Hepatic stellate cell (primary cell): ENCODE data around the gene TNNC2.
"Not testable (repeated sequence)": the region's sequence is repeated elsewhere in the genome, so short reads cannot be mapped to it uniquely, and the experiment has no call there.

Source experiments
- DNase-seq: peaks from one replicate; pipeline ENCODE4 v3.0.0; 2011; ENCODE audit warnings: low spot score

The TNNC2 gene

GRCh38 chr20:45827030-45827652 lies at the start of gene TNNC2:
Gene TNNC2, minus strand, starts transcription at chr20:45827312. Its CDS starts 64 bp downstream, at chr20:45827248.
- no peak for DNase-seq

DNA sequence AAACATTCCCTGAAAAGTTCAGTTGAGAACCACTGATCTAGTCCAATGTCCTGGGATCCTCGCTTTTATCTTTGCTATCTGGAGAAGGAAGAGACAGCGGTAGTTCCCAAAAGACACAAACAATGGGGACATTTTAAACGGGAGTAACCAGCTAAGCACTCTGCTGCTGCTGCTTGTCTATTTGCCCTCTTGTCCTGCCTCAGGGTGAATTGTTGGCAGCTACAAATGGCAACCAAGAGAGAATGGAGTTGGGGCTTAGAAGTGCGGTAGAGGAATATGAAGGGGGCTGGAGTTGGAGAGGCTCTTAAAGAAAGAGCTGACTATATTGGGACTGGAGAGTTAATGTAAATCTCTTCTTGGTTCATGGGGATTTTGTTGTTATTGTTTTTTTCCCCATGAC lies 47.5 kb upstream of the TNNC2 start:
- DNase-seq, result no peak

- DNase-seq, result not testable (repeated sequence)
These were observed 47.0 kb upstream of the TNNC2 start for GRCh38 chr20:45874104-45874481.

DNA sequence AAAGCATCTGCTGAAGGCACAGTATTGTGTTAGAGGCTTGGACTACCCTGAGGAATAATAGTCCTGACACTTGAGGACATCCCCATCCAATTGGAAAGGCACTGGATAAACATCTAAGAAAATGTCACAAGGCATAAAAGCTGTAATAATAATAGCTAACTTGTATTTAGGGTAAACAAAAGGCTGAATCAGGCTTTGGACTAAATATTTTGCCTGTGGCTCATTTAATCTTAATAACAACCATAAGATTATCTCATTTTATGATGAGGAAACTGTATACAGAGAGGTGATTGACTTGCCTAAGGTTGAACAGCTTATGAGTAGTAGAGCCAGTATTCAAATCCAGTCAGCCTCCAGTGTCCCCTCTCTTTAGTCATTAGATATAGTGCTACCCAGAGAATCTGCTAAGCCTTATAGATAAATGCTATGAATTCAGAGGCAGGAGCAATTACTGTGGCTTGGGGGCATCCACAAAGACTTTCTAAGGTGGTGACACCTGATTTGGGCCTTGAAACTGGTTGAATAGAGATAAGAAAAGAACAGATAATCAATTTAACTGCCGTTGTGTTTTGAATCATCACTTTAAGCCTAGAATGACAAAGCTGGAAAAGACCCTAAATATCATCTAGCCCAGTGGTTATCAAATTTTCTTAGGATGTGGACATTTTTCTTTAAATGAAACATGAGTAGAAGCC lies 46.4 kb upstream of the TNNC2 start:
- DNase-seq, result no peak

GRCh38 chr20:45872626-45873025 lies 45.5 kb upstream of the TNNC2 start:
- DNase-seq, result no peak

GRCh38 chr20:45867819-45868176 lies 40.7 kb upstream of the TNNC2 start:
- peak; percentile 65 for DNase-seq

DNA sequence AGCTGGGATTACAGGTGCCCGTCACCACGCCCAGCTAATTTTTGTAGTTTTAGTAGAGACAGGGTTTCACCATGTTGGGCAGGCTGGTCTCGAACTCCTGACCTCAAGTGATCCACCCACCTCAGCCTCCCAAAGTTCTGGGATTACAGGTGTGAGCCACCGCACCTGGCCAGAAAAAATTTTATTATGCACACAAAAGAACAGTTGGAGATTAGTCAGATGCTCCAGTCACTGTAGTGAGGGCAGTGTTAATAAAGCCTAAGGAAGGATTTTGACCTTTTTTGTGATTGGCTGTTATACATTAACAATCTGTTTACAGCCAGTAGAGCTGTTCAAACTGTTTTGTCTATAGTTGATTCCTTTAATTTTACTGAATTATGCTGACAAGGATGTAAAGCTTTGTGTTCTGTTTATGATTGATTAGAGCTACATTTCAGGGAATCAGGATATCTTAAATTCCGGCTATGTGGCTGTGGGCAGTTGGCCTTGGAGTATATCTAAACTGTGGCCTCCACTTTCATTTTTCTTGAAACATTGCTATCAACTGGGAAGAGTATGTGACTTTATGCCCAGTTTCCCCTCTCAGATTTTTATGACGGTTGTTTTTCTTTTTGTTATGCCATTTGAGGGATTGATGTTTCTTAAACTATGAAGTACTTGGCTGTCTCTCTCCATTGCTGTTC lies 40.2 kb upstream of the TNNC2 start:
- no peak for DNase-seq

GRCh38 chr20:45866454-45866853 lies 39.3 kb upstream of the TNNC2 start:
- DNase-seq, result no peak

GRCh38 chr20:45863543-45864470 lies 36.7 kb upstream of the TNNC2 start:
- DNase-seq, result no peak

- no peak for DNase-seq
These were observed 34.3 kb upstream of the TNNC2 start for GRCh38 chr20:45861221-45862075.

GRCh38 chr20:45860560-45861220 lies 33.6 kb upstream of the TNNC2 start:
- DNase-seq, result no peak

- no peak for DNase-seq
These were observed 32.8 kb upstream of the TNNC2 start for GRCh38 chr20:45859916-45860315.

- peak; percentile 31 for DNase-seq
These were observed 30.7 kb upstream of the TNNC2 start for GRCh38 chr20:45857882-45858216.

DNA sequence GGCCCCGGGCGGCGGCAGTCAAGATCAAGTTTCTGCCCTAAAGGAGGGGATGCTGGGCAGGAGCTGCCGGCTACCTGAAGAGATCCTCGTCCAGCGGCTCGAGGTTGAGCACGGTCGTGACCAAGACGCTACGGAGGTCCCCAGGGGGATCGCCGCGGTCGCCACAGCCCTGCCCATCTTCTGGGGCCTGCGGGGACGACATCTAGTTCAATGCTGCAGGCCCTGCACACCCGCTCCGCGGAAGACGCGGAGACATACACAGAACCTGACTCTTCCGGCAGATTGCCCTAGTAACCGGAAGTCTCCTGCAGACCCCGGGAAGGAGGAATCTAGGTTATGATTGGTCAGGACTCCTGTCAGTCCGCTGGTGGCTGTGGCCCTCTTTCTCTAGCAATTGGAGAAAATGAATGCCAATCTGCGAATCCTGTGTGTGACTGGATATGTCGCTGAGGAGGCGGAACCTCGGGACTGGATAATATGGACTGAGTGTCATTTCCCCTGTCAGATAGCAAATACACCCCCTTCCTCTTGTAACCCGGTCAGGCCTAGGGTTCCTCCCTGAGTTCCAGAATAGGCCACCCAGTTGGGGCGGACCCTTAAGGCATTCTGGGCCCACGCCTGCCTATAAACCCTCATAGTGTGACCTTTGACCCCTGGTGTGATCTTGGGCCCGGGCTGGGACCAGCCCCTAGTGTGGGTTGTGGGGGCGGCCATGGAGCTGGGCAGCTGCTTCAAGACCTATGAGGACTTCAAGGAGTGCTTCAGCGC lies 30.2 kb upstream of the TNNC2 start, which contains the start of the genes ACOT8 and ZSWIM3:
TSS of gene ACOT8 (minus strand) at position 279 of the 768 bp plus-strand sequence. CDS start at position 202, 77 bp downstream.
TSS of gene ZSWIM3 (plus strand) at position 501 of the 768 bp plus-strand sequence. CDS start at position 713, 212 bp downstream.
- peak; percentile 100 for DNase-seq

GRCh38 chr20:45853484-45853883 lies 26.4 kb upstream of the TNNC2 start:
- no peak for DNase-seq

GRCh38 chr20:45852326-45852725 lies 25.2 kb upstream of the TNNC2 start:
- DNase-seq, result no peak

DNA sequence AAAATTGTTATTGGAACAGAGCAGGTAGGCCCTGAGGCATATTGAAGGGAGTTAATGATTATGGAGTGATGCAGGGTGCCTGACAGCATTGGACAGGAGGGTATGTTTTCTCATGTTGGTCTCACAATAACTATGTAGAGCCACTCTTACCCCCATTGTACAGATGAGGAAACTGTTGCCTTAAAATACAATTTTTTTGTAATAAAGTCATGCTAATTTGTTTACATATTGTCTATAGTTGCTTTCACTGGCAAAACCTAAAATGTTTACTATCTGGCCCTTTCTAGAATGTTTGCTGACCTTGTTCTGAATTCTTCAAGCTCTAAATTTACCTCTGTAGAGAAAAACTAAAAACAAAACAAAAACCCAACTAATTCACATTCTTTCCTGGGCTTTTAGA lies 24.4 kb upstream of the TNNC2 start:
- DNase-seq, result no peak

DNA sequence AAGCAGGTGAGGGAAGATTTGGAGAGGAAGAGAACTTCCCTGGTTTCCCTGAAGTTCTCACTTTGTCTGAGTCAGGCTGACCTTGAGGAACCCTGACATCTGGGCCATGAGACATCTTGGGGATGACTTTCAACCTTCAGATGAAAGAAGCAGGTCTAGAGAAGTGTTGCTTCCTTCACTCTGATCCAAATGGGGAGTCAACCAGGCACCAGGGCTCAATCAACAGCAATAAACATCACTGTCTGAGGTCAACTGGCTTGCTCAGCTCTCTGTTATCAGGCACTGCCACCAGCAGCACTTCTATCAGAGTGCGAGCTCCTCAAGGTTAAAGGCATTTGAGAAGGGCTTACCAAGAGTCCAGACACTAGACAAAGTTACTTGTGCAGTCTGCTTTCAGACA lies 23.8 kb upstream of the TNNC2 start:
- DNase-seq, result no peak

DNA sequence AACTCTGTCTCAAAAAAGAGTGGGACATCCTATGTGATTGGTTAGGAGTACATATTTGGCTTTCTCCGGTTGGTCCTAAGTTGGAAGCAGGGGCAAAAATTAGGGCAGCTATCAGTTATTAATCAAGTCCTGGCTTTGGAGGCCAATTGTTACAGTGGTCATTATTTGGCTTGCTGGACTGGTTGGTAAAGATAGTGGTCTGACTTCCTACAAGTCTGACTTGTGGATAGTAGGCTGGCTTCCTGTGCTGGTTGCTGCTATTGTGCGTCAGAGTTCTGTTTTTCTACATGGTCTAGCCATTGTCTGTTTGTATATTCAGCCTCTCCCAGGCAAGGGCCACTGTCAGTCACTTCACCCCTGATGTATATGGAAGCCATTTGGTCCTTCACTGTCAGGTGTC lies 23.1 kb upstream of the TNNC2 start:
- no peak for DNase-seq
